NB4 (cell line): Measurements from ENCODE around the gene GOLGA6C.
A peak's percentile ranks its signal among the peaks of the same experiment; 100 is the strongest.

Source experiments
- DNase-seq: peaks from one replicate; pipeline ENCODE4 v3.0.0; 2010; ENCODE audit warnings: low read depth
- H3K4me3 ChIP-seq: one replicate; pipeline ENCODE4 v1.5.1; 2011; ENCODE audit warnings: mild to moderate bottlenecking, low read depth, low read length, moderate library complexity
- MYC ChIP-seq: IDR thresholded peaks from 2 replicates; pipeline ENCODE4 v1.6.1; 2011; ENCODE audit warnings: low read depth, low read length
- POLR2A ChIP-seq: IDR thresholded peaks from 2 replicates; pipeline ENCODE4 v1.6.1; 2011; ENCODE audit warnings: mild to moderate bottlenecking; ENCODE audit not compliant: insufficient read length; ENCODE audit errors: extremely low read depth
- TF ChIP-seq, protein P1 (sequence below): IDR thresholded peaks from 2 replicates; pipeline ENCODE4 v1.6.1; 2011; ENCODE audit warnings: low read depth, low read length
- TF ChIP-seq, protein P2 (sequence below): IDR thresholded peaks from one replicate; pipeline ENCODE4 v1.5.1; 2012; ENCODE audit warnings: low read depth, low read length

Gene GOLGA6C

DNA sequence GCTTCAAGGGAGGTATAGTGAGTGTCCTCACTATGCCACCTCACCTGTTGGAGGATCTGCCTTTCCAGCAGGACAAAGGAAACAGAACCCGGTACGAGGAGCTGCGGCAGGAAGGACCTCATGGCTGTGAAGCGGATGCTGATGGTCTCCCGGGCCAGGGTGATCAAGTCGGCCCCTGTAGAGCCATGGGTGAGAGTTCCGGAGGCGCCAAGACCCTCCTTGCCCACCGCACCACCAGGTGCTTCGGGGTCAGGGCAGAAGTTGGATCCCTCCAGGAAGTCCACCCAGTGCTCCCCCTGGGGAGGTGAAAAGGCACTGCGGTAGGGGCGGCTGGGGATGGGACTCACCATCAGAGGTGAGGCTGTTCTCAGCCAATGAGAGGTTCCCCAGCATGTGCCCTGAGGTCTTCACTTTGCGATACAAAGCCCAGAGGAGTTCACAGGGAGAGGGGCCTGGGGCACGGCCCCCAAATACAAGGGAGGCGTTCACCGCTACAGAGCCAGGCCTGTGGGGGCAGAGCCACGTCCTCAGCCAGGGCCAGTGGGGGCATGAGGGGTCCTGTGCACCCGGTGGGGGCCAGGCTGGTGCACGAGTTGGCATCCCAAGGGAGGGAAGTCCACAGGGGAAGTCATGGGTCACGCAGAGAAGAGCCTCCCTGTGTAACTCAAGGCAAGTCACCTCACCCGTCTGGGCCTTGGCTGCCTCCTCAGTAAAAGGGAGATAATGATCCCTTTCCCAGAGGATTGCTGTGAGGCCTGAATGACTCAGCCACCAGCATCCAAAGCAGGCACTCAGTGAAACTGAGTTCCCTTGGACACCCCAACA lies 28.7 kb upstream of the GOLGA6C start:
- no peak overlapping the region for H3K4me3 ChIP-seq
- no peak for DNase-seq
- TF ChIP-seq MYC: no peak
- TF ChIP-seq, protein P1, sequence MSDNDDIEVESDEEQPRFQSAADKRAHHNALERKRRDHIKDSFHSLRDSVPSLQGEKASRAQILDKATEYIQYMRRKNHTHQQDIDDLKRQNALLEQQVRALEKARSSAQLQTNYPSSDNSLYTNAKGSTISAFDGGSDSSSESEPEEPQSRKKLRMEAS: no peak
- TF ChIP-seq POLR2A: no peak
- TF ChIP-seq, protein P2, sequence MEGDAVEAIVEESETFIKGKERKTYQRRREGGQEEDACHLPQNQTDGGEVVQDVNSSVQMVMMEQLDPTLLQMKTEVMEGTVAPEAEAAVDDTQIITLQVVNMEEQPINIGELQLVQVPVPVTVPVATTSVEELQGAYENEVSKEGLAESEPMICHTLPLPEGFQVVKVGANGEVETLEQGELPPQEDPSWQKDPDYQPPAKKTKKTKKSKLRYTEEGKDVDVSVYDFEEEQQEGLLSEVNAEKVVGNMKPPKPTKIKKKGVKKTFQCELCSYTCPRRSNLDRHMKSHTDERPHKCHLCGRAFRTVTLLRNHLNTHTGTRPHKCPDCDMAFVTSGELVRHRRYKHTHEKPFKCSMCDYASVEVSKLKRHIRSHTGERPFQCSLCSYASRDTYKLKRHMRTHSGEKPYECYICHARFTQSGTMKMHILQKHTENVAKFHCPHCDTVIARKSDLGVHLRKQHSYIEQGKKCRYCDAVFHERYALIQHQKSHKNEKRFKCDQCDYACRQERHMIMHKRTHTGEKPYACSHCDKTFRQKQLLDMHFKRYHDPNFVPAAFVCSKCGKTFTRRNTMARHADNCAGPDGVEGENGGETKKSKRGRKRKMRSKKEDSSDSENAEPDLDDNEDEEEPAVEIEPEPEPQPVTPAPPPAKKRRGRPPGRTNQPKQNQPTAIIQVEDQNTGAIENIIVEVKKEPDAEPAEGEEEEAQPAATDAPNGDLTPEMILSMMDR: no peak

DNA sequence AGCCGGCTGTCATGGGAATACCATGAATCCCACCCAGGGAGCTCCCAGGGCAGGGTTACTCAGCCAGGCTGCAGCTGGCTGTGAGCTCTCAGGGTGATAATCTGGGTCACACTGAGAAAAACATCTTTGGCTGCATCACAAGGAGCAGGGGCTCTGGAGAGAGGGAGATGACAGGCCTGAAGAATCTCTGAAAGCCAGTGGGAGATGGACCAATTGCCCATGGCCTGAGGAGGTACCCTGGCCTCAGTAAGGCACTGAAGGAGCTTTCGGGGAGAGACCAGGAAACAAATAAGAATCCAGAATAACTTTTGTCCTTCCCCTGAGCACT lies 28.2 kb upstream of the GOLGA6C start:
- H3K4me3 ChIP-seq: no peak overlapping the region
- DNase-seq: no peak
- TF ChIP-seq, protein P2: no peak
- TF ChIP-seq MYC: no peak
- TF ChIP-seq, protein P1: no peak
- TF ChIP-seq POLR2A: no peak

DNA sequence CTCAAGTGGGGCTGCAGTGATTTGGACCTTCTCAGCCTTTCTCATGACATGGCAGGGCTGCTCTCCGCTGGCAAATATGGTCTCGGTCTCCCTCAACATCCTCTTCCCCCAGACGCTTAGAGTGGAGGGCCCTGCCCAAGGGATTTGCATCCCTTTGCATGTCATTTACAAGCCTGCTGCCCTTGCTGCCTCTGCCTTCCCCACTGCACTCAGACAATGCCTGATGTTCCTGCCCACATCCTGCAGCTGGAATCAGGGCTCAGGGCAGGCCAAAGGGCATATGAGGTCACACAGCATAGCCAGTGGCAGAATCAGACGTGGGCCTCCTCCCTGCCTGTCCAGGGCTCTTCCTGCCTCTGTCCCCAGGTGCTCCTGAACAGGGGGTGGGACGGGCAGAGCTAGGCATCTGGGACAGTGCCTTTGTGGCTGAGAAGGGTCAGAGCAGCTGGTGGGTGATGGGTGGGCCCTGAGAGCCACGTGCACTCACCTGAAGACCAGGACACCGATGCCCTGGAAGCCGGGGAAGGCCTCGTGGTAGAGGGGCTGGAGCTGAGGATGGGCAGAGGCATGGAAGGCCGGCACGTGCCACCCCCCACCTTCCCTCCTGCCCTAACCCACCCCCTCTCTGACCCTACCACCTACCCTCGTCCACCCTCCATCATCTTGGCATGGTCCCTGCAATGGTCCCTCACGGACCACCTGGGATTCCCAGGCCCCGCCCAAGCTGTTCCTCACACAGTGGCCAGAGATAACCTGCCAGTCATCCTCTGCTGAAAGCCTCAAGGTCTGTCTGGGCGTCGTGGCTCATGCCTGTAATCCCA lies 27.4 kb upstream of the GOLGA6C start:
- peak; percentile 46 for DNase-seq
- TF ChIP-seq, protein P2: no peak
- no peak for TF ChIP-seq MYC
- TF ChIP-seq, protein P1: no peak
- no peak for TF ChIP-seq POLR2A
- no peak overlapping the region for H3K4me3 ChIP-seq

DNA sequence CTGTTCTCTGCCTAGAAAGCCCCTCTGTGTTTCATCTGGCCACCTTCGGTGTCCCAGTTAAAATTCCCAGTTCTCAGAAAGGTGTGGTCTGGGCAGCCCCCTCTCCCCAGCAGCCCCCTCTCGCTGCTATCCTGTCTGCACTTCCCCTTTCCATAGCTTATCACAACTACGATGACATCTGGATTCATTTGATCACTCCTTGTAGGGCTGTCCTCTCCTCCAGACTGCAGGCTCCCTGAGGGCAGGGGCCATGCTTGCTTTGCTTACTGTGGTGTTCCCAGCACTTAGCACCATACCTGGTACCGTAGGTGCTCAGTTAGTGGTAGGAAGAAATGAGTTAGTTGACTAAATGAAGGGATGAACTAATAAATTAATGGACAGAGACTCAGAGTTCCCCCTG lies 26.3 kb upstream of the GOLGA6C start:
- TF ChIP-seq, protein P2: no peak
- TF ChIP-seq POLR2A (no peak), MYC (no peak)
- TF ChIP-seq, protein P1: no peak
- no peak for DNase-seq

DNA sequence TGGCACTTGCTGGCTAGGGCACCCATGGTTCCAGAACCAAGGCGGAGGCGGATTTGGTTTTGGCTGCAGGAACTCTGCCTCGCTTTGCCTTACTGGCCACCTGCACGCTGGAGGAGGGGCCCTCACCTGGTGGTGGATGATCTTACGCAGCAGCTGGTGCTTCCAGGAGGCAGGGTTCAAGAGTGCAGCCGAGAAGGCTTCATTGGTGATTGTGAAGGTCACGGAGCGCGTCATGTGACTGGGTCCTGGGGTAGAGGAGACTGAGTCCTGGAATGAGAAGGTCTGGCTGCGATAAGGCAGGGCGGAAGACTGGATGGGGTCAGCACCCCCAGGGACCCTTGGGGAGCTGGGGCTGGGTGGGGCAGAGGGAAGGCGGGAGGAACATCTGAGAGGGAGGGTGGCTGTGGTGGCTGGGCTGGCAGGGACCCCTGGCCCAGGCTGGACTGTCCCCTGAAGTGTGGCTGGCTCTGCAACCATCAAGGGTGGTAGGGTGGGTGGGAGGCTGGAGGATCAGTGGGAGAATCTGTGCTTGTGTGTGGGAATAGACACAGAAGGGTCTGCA lies 25.8 kb upstream of the GOLGA6C start:
- TF ChIP-seq, protein P2: no peak
- TF ChIP-seq MYC (no peak), POLR2A (no peak)
- TF ChIP-seq, protein P1: no peak
- no peak for DNase-seq
- no peak overlapping the region for H3K4me3 ChIP-seq

More for the DNA sequence above, 26.3 kb upstream of the GOLGA6C start:
- no peak overlapping the region for H3K4me3 ChIP-seq
